Upper lobe of left lung (tissue), 6 donors: ENCODE data around the gene INMT. TPM values are rescaled to one million over a fixed set of nuclear protein-coding genes. Genes with fewer than 3 reads are reported as not detected.

Experiments
- ATAC-seq, 2 donors: fragments of 200-7000 bp; cut with Tn5 transposase; one replicate each; pipeline ENCODE4 v1.9.1; 2022; ENCODE audit warnings: mild to moderate bottlenecking in 2 of 2, moderate library complexity in 2 of 2; ENCODE audit not compliant: low FRiP score in 2 of 2
- DNase-seq, 2 donors: peaks; one replicate each; pipeline ENCODE4 v3.0.0-alpha.2; 2019 to 2020
- H3K27ac ChIP-seq, 4 donors: fragments of 200-600 bp; sonication (generic); one replicate each; pipeline ENCODE4 v1.5.1; 2016 to 2019
- H3K27me3 ChIP-seq, 4 donors: fragments of 200-600 bp; sonication (generic); one replicate each; pipeline ENCODE4 v1.5.1; 2017 to 2019
- H3K36me3 ChIP-seq, 4 donors: fragments of 200-600 bp; sonication (generic); one replicate each; pipeline ENCODE4 v1.5.1; 2016 to 2019
- H3K4me1 ChIP-seq, 4 donors: fragments of 200-600 bp; sonication (generic); one replicate each; pipeline ENCODE4 v1.5.1; 2018 to 2019
- H3K4me3 ChIP-seq, 4 donors: fragments of 200-600 bp; sonication (generic); one replicate each; pipeline ENCODE4 v1.5.1; 2017 to 2019; ENCODE audit warnings: mild to moderate bottlenecking in 2 of 4, moderate library complexity in 1 of 4
- H3K9me3 ChIP-seq, 4 donors: fragments of 200-600 bp; sonication (generic); one replicate each; pipeline ENCODE4 v1.5.1; 2018 to 2019
- CTCF ChIP-seq, 6 experiments: fragments of 450-650 bp in 4 of 6; fragments of 200-600 bp in 2 of 6; sonication (generic) in 2 of 6; IDR thresholded peaks; one replicate each; pipeline ENCODE4 v1.5.1; 2016 to 2019; ENCODE audit warnings: antibody characterized with exemption in 6 of 6
- EP300 ChIP-seq, 4 donors: sonication (generic); formaldehyde crosslinking; IDR thresholded peaks; one replicate each; pipeline ENCODE4 v1.5.1; 2017; ENCODE audit warnings: antibody characterized with exemption in 4 of 4, control low read depth in 2 of 4
- POLR2A ChIP-seq, 4 donors: fragments of 450-650 bp; IDR thresholded peaks; one replicate each; pipeline ENCODE4 v1.5.1; 2016 to 2017; ENCODE audit warnings: antibody characterized with exemption in 4 of 4, mild to moderate bottlenecking in 2 of 4
- POLR2AphosphoS5 ChIP-seq, 2 donors: sonication (generic); formaldehyde crosslinking; IDR thresholded peaks; one replicate each; pipeline ENCODE4 v1.5.1; 2017; ENCODE audit warnings: antibody characterized with exemption in 2 of 2
- WGBS, 2 donors: methylation state at CpG; one replicate each; pipeline ENCODE4 v1.1.5; 2017 to 2018; 5-methylcytosine and 5-hydroxymethylcytosine counted together
- total RNA-seq, 6 donors: library from RNA; depleted of rRNA in 4 of 6; stranded (reverse); fragments of >200 nt in 4 of 6; gene quantifications; one replicate each; pipeline versions ENCODE4 v1.1.0 to v1.2.1, GENCODE V29; 2016 to 2021
- donor health status: DM: no; HTN: no; CAD: no; lungs with moderate emphysema.
- donor health status: DM: no; HTN: yes; CAD: no; lungs with severe emphysema.

Gene INMT
- total RNA-seq, 6 donors from 2014 or later = 70.5 to 447 (median 322) TPM

- no peak overlapping the region for H3K4me3 ChIP-seq
- no peaks in the 10 kb centered on the region for H3K27me3 ChIP-seq
- H3K36me3 ChIP-seq = no peaks in the 10 kb centered on the region
- ATAC-seq (no peak), DNase-seq (no peak)
- 82 to 100% methylated on average over 1 of the region's 1 CpG for WGBS, 2 donors
- no peak overlapping the region for H3K27ac ChIP-seq
- no peak for TF ChIP-seq CTCF (IDR thresholded peaks at IDR 0.05)
- H3K9me3 ChIP-seq = peaks cover 0 to 21% (median 8%) of the 10 kb centered on the region in 4 donors
- H3K4me1 ChIP-seq = no peaks in the 10 kb centered on the region
Observed at GRCh38 chr7:30721211-30721610, 30.7 kb upstream of the INMT start.

- 83 to 89% methylated on average over 1 to 2 of the region's 2 CpGs for WGBS, 2 donors
- Histone ChIP-seq H3K4me3 (no peak overlapping the region), H3K36me3 (no peaks in the 10 kb centered on the region), H3K27ac (no peak overlapping the region), H3K4me1 (no peaks in the 10 kb centered on the region), H3K27me3 (no peaks in the 10 kb centered on the region), H3K9me3 (peaks cover 0 to 21% (median 8%) of the 10 kb centered on the region in 4 donors)
- TF ChIP-seq CTCF (IDR thresholded peaks at IDR 0.05) (no peak), POLR2AphosphoS5 (IDR thresholded peaks at IDR 0.05) (no peak), EP300 (IDR thresholded peaks at IDR 0.05) (no peak), POLR2A (IDR thresholded peaks at IDR 0.05) (no peak)
- DNase-seq (no peak), ATAC-seq (no peak)
Observed at GRCh38 chr7:30722187-30722586, 29.7 kb upstream of the INMT start.

- Histone ChIP-seq H3K9me3 (peaks cover 0 to 17% (median 8%) of the 10 kb centered on the region in 4 donors), H3K4me3 (no peak overlapping the region), H3K4me1 (no peaks in the 10 kb centered on the region), H3K27ac (no peak overlapping the region), H3K27me3 (no peaks in the 10 kb centered on the region), H3K36me3 (no peaks in the 10 kb centered on the region)
- ATAC-seq (no peak), DNase-seq (no peak)
- no peak for TF ChIP-seq CTCF (IDR thresholded peaks at IDR 0.05)
- TF ChIP-seq POLR2AphosphoS5 (IDR thresholded peaks at IDR 0.05) = no peak
- no peak for TF ChIP-seq EP300 (IDR thresholded peaks at IDR 0.05)
- TF ChIP-seq POLR2A (IDR thresholded peaks at IDR 0.05) = no peak
Observed at GRCh38 chr7:30722671-30723070, 29.3 kb upstream of the INMT start.

GRCh38 chr7:30723776-30724175 is 28.2 kb upstream of the INMT start:
- WGBS, 2 donors = 82 to 83% methylated on average over 4 of the region's 4 CpGs
- no peak for TF ChIP-seq POLR2A (IDR thresholded peaks at IDR 0.05)
- no peak for TF ChIP-seq CTCF (IDR thresholded peaks at IDR 0.05)
- TF ChIP-seq POLR2AphosphoS5 (IDR thresholded peaks at IDR 0.05) = no peak
- TF ChIP-seq EP300 (IDR thresholded peaks at IDR 0.05) = no peak
- Histone ChIP-seq H3K36me3 (no peaks in the 10 kb centered on the region), H3K27me3 (no peaks in the 10 kb centered on the region), H3K4me3 (no peak overlapping the region), H3K4me1 (no peaks in the 10 kb centered on the region), H3K27ac (no peak overlapping the region), H3K9me3 (peaks cover 0 to 6% (median 0%) of the 10 kb centered on the region in 4 donors)
- no peak for ATAC-seq
- DNase-seq = no peak

GRCh38 chr7:30726296-30727006 is 25.5 kb upstream of the INMT start:
- ATAC-seq (no peak), DNase-seq (no peak)
- WGBS, 2 donors = 94 to 100% methylated on average over 6 to 7 of the region's 7 CpGs
- Histone ChIP-seq H3K4me3 (no peak overlapping the region), H3K27ac (no peak overlapping the region), H3K27me3 (no peaks in the 10 kb centered on the region), H3K9me3 (no peaks in the 10 kb centered on the region), H3K36me3 (no peaks in the 10 kb centered on the region), H3K4me1 (no peaks in the 10 kb centered on the region)
- TF ChIP-seq POLR2A (IDR thresholded peaks at IDR 0.05) (no peak), EP300 (IDR thresholded peaks at IDR 0.05) (no peak), CTCF (IDR thresholded peaks at IDR 0.05) (no peak), POLR2AphosphoS5 (IDR thresholded peaks at IDR 0.05) (no peak)
